CD4-positive, alpha-beta memory T cell (primary cell): ENCODE measurements around the gene ARVCF. TPM values are rescaled to one million over a fixed set of nuclear protein-coding genes. Genes with fewer than 3 reads are reported as not detected.
A peak's percentile ranks its signal among the peaks of the same experiment; 100 is the strongest.

Experiments
- CTCF ChIA-PET: fragments of 350-600 bp; sonication (Branson Sonifier 250); formaldehyde crosslinking; loops from one replicate; lab custom pipeline; 2021; ENCODE audit warnings: inconsistent platforms; ENCODE audit not compliant: partially characterized antibody; lab: Charles Lee
- POLR2A ChIA-PET: fragments of 350-600 bp; sonication (Branson Sonifier 250); formaldehyde crosslinking; loops from one replicate; lab custom pipeline; 2021; ENCODE audit not compliant: partially characterized antibody; lab: Charles Lee
- DNase-seq, 5 donors: peaks; one replicate each; pipeline versions ENCODE4 v3.0.0 to v3.0.0-alpha.2; 2020 to 2022; ENCODE audit warnings: mixed read lengths in 1 of 5
- H3K27ac ChIP-seq: one replicate; pipeline ENCODE4 v1.7.0; 2013; ENCODE audit warnings: low read depth, low read length
- H3K27me3 ChIP-seq: 2 replicates; pipeline ENCODE4 v1.7.0; 2013; ENCODE audit warnings: mild to moderate bottlenecking, low read length, moderate library complexity; ENCODE audit not compliant: insufficient read depth
- H3K36me3 ChIP-seq: 2 replicates; pipeline ENCODE4 v1.7.0; 2013; ENCODE audit warnings: mild to moderate bottlenecking, low read length, moderate library complexity; ENCODE audit not compliant: insufficient read depth
- H3K4me1 ChIP-seq: 2 replicates; pipeline ENCODE4 v1.7.0; 2013; ENCODE audit warnings: mild to moderate bottlenecking, low read length, moderate library complexity; ENCODE audit not compliant: insufficient read depth
- H3K4me3 ChIP-seq, 2 donors: one replicate each; pipeline ENCODE4 v1.7.0; 2013; ENCODE audit warnings: low read length in 2 of 2, mild to moderate bottlenecking in 1 of 2
- H3K9me3 ChIP-seq, 2 donors: one replicate each; pipeline ENCODE4 v1.7.0; 2013; ENCODE audit warnings: low read length in 2 of 2, control low read depth in 1 of 2; ENCODE audit not compliant: control insufficient read depth in 1 of 2
- H3K27ac Mint-ChIP-seq, 7 donors: one replicate each; pipeline ENCODE4 v1.8.0; 2020 to 2021; ENCODE audit warnings: mixed read lengths in 7 of 7, mild to moderate bottlenecking in 6 of 7, inconsistent platforms in 3 of 7, moderate library complexity in 3 of 7
- H3K27me3 Mint-ChIP-seq, 2 donors: one replicate each; pipeline ENCODE4 v1.8.0; 2020 to 2021; ENCODE audit warnings: mixed read lengths in 2 of 2
- H3K36me3 Mint-ChIP-seq, 2 donors: one replicate each; pipeline ENCODE4 v1.8.0; 2020 to 2021; ENCODE audit warnings: mixed read lengths in 2 of 2, inconsistent platforms in 1 of 2, mild to moderate bottlenecking in 1 of 2
- H3K4me1 Mint-ChIP-seq, 4 donors: one replicate each; pipeline ENCODE4 v1.8.0; 2020 to 2021; ENCODE audit warnings: mixed read lengths in 4 of 4, mild to moderate bottlenecking in 1 of 4
- H3K4me3 Mint-ChIP-seq, 8 donors: one replicate each; pipeline ENCODE4 v1.8.0; 2020 to 2021; ENCODE audit warnings: mixed read lengths in 8 of 8, mild to moderate bottlenecking in 7 of 8, moderate library complexity in 6 of 8, inconsistent platforms in 3 of 8
- H3K9me3 Mint-ChIP-seq, 8 donors: one replicate each; pipeline ENCODE4 v1.8.0; 2020 to 2021; ENCODE audit warnings: mixed read lengths in 8 of 8, mild to moderate bottlenecking in 5 of 8, inconsistent platforms in 3 of 8, moderate library complexity in 1 of 8
- intact Hi-C: fragments of 100-400 bp; cut with micrococcal nuclease; formaldehyde crosslinking; loops from one replicate; pipeline ENCODE4 v1.15.1; 2023
- polyA plus RNA-seq, 2 donors: library from polyadenylated mRNA; unstranded; fragments of 300-500 nt; fragmentation: Illumina TruSeq; gene quantifications; one replicate each; pipeline ENCODE4 v1.2.3, GENCODE V29; 2021
- total RNA-seq, 2 experiments: library from RNA; stranded (reverse); gene quantifications; one replicate each; pipeline ENCODE4 v1.2.3, GENCODE V29; 2021

ARVCF gene
- total and polyA plus RNA-seq, 4 experiments from 2014 or later, result 0.28 to 4.2 (median 3.5) TPM; not detected in 1

GRCh38 chr22:19984851-19985811 is 31.5 kb downstream of the ARVCF start:
- no peak for DNase-seq
- Histone ChIP-seq H3K36me3 (no peaks in the 10 kb centered on the region), H3K9me3 (no peaks in the 10 kb centered on the region), H3K27me3 (no peaks in the 10 kb centered on the region), H3K27ac (no peak overlapping the region), H3K4me3 (no peak overlapping the region), H3K4me1 (peaks cover 24% of the 10 kb centered on the region)
- intact Hi-C loops, result no loop called here
- ChIA-PET CTCF (no interaction called here), POLR2A (no interaction called here)
- Mint-ChIP-seq H3K36me3 (no peaks in the 10 kb centered on the region), H3K4me1 (peaks cover 0 to 4% (median 0%) of the 10 kb centered on the region in 4 donors), H3K4me3 (peak overlapping the region in 3 of 8 donors; percentile 49 to 59 (median 50)), H3K27ac (no peak overlapping the region), H3K9me3 (peaks cover 0 to 2% (median 0%) of the 10 kb centered on the region in 8 donors), H3K27me3 (peaks cover 0 to 2% of the 10 kb centered on the region in 2 donors)

- Histone ChIP-seq H3K9me3 (no peaks in the 10 kb centered on the region), H3K4me3 (no peak overlapping the region), H3K27ac (no peak overlapping the region), H3K27me3 (no peaks in the 10 kb centered on the region), H3K36me3 (no peaks in the 10 kb centered on the region), H3K4me1 (peaks cover 22% of the 10 kb centered on the region)
- H3K4me1 Mint-ChIP-seq, result peaks cover 0 to 4% (median 0%) of the 10 kb centered on the region in 4 donors
- peaks cover 0 to 2% of the 10 kb centered on the region in 2 donors for H3K27me3 Mint-ChIP-seq
- no peak for DNase-seq
- H3K27ac Mint-ChIP-seq, result no peak overlapping the region
- intact Hi-C loops, result no loop called here
- no peaks in the 10 kb centered on the region for H3K36me3 Mint-ChIP-seq
- CTCF ChIA-PET, result no interaction called here
- peaks cover 0 to 2% (median 0%) of the 10 kb centered on the region in 8 donors for H3K9me3 Mint-ChIP-seq
- peak overlapping the region in 1 of 8 donors; percentile 31 for H3K4me3 Mint-ChIP-seq
- POLR2A ChIA-PET, result no interaction called here
Observed at GRCh38 chr22:19984201-19984753, 32.3 kb downstream of the ARVCF start.

- DNase-seq, result no peak
- ChIA-PET CTCF (no interaction called here), POLR2A (no interaction called here)
- Histone ChIP-seq H3K4me3 (no peak overlapping the region), H3K27me3 (no peaks in the 10 kb centered on the region), H3K4me1 (peaks cover 19% of the 10 kb centered on the region), H3K27ac (no peak overlapping the region), H3K9me3 (no peaks in the 10 kb centered on the region), H3K36me3 (no peaks in the 10 kb centered on the region)
- H3K9me3 Mint-ChIP-seq, result peaks cover 0 to 2% (median 0%) of the 10 kb centered on the region in 8 donors
- H3K36me3 Mint-ChIP-seq, result no peaks in the 10 kb centered on the region
- intact Hi-C loops, result no loop called here
- H3K27ac Mint-ChIP-seq, result no peak overlapping the region
- peaks cover 0 to 4% (median 0%) of the 10 kb centered on the region in 4 donors for H3K4me1 Mint-ChIP-seq
- peak overlapping the region in 2 of 8 donors; percentile 15 to 23 for H3K4me3 Mint-ChIP-seq
- H3K27me3 Mint-ChIP-seq, result peaks cover 0 to 2% of the 10 kb centered on the region in 2 donors
Observed at GRCh38 chr22:19983741-19984140, 32.9 kb downstream of the ARVCF start.

- no peak for DNase-seq
- ChIA-PET POLR2A (no interaction called here), CTCF (no interaction called here)
- no peak overlapping the region for H3K4me3 ChIP-seq
- H3K27ac Mint-ChIP-seq, result no peak overlapping the region
- peak overlapping the region in 1 of 8 donors; percentile 15 for H3K4me3 Mint-ChIP-seq
- peaks cover 14% of the 10 kb centered on the region for H3K4me1 ChIP-seq
- H3K36me3 Mint-ChIP-seq, result no peaks in the 10 kb centered on the region
- H3K36me3 ChIP-seq, result no peaks in the 10 kb centered on the region
- intact Hi-C loops, result no loop called here
- H3K4me1 Mint-ChIP-seq, result peaks cover 0 to 4% (median 0%) of the 10 kb centered on the region in 4 donors
- no peaks in the 10 kb centered on the region for H3K9me3 ChIP-seq
- no peak overlapping the region for H3K27ac ChIP-seq
- H3K27me3 Mint-ChIP-seq, result peaks cover 0 to 2% of the 10 kb centered on the region in 2 donors
- H3K27me3 ChIP-seq, result no peaks in the 10 kb centered on the region
- H3K9me3 Mint-ChIP-seq, result peaks cover 0 to 2% (median 0%) of the 10 kb centered on the region in 8 donors
Observed at GRCh38 chr22:19982991-19983578, 33.5 kb downstream of the ARVCF start.

- no peak for DNase-seq
- Histone ChIP-seq H3K9me3 (no peaks in the 10 kb centered on the region), H3K27me3 (no peaks in the 10 kb centered on the region), H3K36me3 (no peaks in the 10 kb centered on the region), H3K4me3 (no peak overlapping the region), H3K27ac (no peak overlapping the region), H3K4me1 (peaks cover 6% of the 10 kb centered on the region)
- H3K36me3 Mint-ChIP-seq, result no peaks in the 10 kb centered on the region
- H3K27me3 Mint-ChIP-seq, result peaks cover 0 to 2% of the 10 kb centered on the region in 2 donors
- peaks cover 0 to 4% (median 0%) of the 10 kb centered on the region in 4 donors for H3K4me1 Mint-ChIP-seq
- no peak overlapping the region for H3K4me3 Mint-ChIP-seq
- ChIA-PET POLR2A (no interaction called here), CTCF (no interaction called here)
- peaks cover 0 to 2% (median 0%) of the 10 kb centered on the region in 8 donors for H3K9me3 Mint-ChIP-seq
- no peak overlapping the region for H3K27ac Mint-ChIP-seq
- intact Hi-C loops, result no loop called here
Observed at GRCh38 chr22:19981961-19982920, 34.4 kb downstream of the ARVCF start.

- H3K9me3 ChIP-seq, result no peaks in the 10 kb centered on the region
- H3K27ac ChIP-seq, result no peak overlapping the region
- DNase-seq, result no peak
- H3K4me1 Mint-ChIP-seq, result peaks cover 0 to 3% (median 0%) of the 10 kb centered on the region in 4 donors
- intact Hi-C loops, result no loop called here
- H3K4me3 Mint-ChIP-seq, result no peak overlapping the region
- no peak overlapping the region for H3K4me3 ChIP-seq
- H3K9me3 Mint-ChIP-seq, result peaks cover 0 to 2% (median 0%) of the 10 kb centered on the region in 8 donors
- no peaks in the 10 kb centered on the region for H3K36me3 ChIP-seq
- H3K4me1 ChIP-seq, result peaks cover 2% of the 10 kb centered on the region
- ChIA-PET CTCF (no interaction called here), POLR2A (no interaction called here)
- H3K27ac Mint-ChIP-seq, result no peak overlapping the region
- H3K36me3 Mint-ChIP-seq, result no peaks in the 10 kb centered on the region
- H3K27me3 Mint-ChIP-seq, result peaks cover 0 to 2% of the 10 kb centered on the region in 2 donors
- H3K27me3 ChIP-seq, result no peaks in the 10 kb centered on the region
Observed at GRCh38 chr22:19981171-19981960, 35.3 kb downstream of the ARVCF start.
